ENCODE data around the gene KXD1. TPM values are rescaled to one million over a fixed set of nuclear protein-coding genes. Genes with fewer than 3 reads are reported as not detected.

KXD1 gene
- total and polyA plus RNA-seq, 4 experiments from 2014 or later = 88.8 to 95.6 (median 94.8) TPM

- peaks cover 22% of the 10 kb centered on the region for H3K4me1 ChIP-seq (ENCODE audit: insufficient read depth, low read length)
- ChIA-PET CTCF (ENCODE audit: partially characterized antibody) (interaction anchor here (1.0 to 1.1 kb wide), 2 partner anchors 23 to 27 kb away, joined by 3 to 4 read pairs; no protein-coding TSS in a partner anchor), POLR2A (ENCODE audit: partially characterized antibody) (interaction anchor here (0.8 to 1.4 kb wide), 3 partner anchors 17 to 220 kb away, joined by 3 to 6 read pairs (median 3); partner anchors contain the start of genes REX1BD and UPF1)
- Mint-ChIP-seq H3K27ac (peak overlapping the region in 3 of 7 donors; percentile 13 to 71 (median 65)), H3K4me3 (peak overlapping the region; percentile 78 to 89 (median 82)), H3K36me3 (no peaks in the 10 kb centered on the region), H3K4me1 (peaks cover 10 to 49% (median 18%) of the 10 kb centered on the region in 4 donors), H3K9me3 (peaks cover 0 to 1% (median 0%) of the 10 kb centered on the region in 8 donors), H3K27me3 (peaks cover 48 to 59% of the 10 kb centered on the region in 2 donors)
- peaks cover 58% of the 10 kb centered on the region for H3K27me3 ChIP-seq (ENCODE audit: insufficient read depth, low read length)
- H3K36me3 ChIP-seq (ENCODE audit: insufficient read depth, low read length) = no peaks in the 10 kb centered on the region
- no peak overlapping the region for H3K27ac ChIP-seq (ENCODE audit: low read depth, low read length)
- H3K4me3 ChIP-seq (ENCODE audit: low read length in 2 of 2) = peak overlapping the region; percentile 23 to 45
- no peak for DNase-seq
- no peaks in the 10 kb centered on the region for H3K9me3 ChIP-seq (ENCODE audit: control insufficient read depth in 1 of 2, low read length in 2 of 2)
- intact Hi-C loops (cut with micrococcal nuclease) = no loop called here
These were observed 54.5 kb downstream of the KXD1 start for GRCh38 chr19:18612051-18612771.

- Histone ChIP-seq H3K27ac (ENCODE audit: low read depth, low read length) (no peak within 1 kb of the TSS), H3K27me3 (ENCODE audit: insufficient read depth, low read length) (peaks cover 57% of the 10 kb centered on the region), H3K4me3 (ENCODE audit: low read length in 2 of 2) (peak within 1 kb of the TSS; percentile 23 to 45), H3K4me1 (ENCODE audit: insufficient read depth, low read length) (peaks cover 22% of the 10 kb centered on the region), H3K9me3 (ENCODE audit: control insufficient read depth in 1 of 2, low read length in 2 of 2) (no peaks in the 10 kb centered on the region), H3K36me3 (ENCODE audit: insufficient read depth, low read length) (no peaks in the 10 kb centered on the region)
- H3K27me3 Mint-ChIP-seq = peaks cover 50 to 62% of the 10 kb centered on the region in 2 donors
- H3K36me3 Mint-ChIP-seq = no peaks in the 10 kb centered on the region
- POLR2A ChIA-PET (ENCODE audit: partially characterized antibody) = interaction anchor here (0.5 to 1.4 kb wide), 6 partner anchors 8 to 219 kb away, joined by 3 to 6 read pairs (median 3); partner anchors contain the start of genes REX1BD, UBA52 and UPF1
- H3K4me1 Mint-ChIP-seq = peaks cover 10 to 44% (median 14%) of the 10 kb centered on the region in 4 donors
- CTCF ChIA-PET (ENCODE audit: partially characterized antibody) = interaction anchor here (1.0 to 1.1 kb wide), 2 partner anchors 23 to 26 kb away, joined by 3 to 4 read pairs; no protein-coding TSS in a partner anchor
- H3K4me3 Mint-ChIP-seq = peak within 1 kb of the TSS; percentile 78 to 89 (median 82)
- H3K27ac Mint-ChIP-seq = peak within 1 kb of the TSS in 4 of 7 donors; percentile 42 to 71 (median 62)
- H3K9me3 Mint-ChIP-seq = peaks cover 0 to 1% (median 0%) of the 10 kb centered on the region in 8 donors
- peak; percentile 55 to 72 (median 59) for DNase-seq
- intact Hi-C loops (cut with micrococcal nuclease) = no loop called here
These were observed 55.3 kb downstream of the KXD1 start, which contains the start of gene TMEM59L for GRCh38 chr19:18612772-18613588. TSS of gene TMEM59L (plus strand) at chr19:18612870. CDS start at chr19:18612959, 89 bp downstream.

GRCh38 chr19:18613589-18614234, 56.0 kb downstream of the KXD1 start:
- H3K27me3 ChIP-seq (ENCODE audit: insufficient read depth, low read length) = peaks cover 49% of the 10 kb centered on the region

GRCh38 chr19:18616023-18616422, 58.4 kb downstream of the KXD1 start:
- Mint-ChIP-seq H3K9me3 (peaks cover 0 to 1% (median 0%) of the 10 kb centered on the region in 8 donors), H3K27ac (no peak overlapping the region), H3K4me3 (no peak overlapping the region), H3K4me1 (peaks cover 8 to 27% (median 10%) of the 10 kb centered on the region in 4 donors), H3K27me3 (peaks cover 32 to 42% of the 10 kb centered on the region in 2 donors), H3K36me3 (no peaks in the 10 kb centered on the region)
- DNase-seq = no peak
- Histone ChIP-seq H3K4me3 (ENCODE audit: low read length in 2 of 2) (no peak overlapping the region), H3K9me3 (ENCODE audit: control insufficient read depth in 1 of 2, low read length in 2 of 2) (no peaks in the 10 kb centered on the region), H3K27me3 (ENCODE audit: insufficient read depth, low read length) (peaks cover 29% of the 10 kb centered on the region), H3K27ac (ENCODE audit: low read depth, low read length) (no peak overlapping the region), H3K36me3 (ENCODE audit: insufficient read depth, low read length) (no peaks in the 10 kb centered on the region), H3K4me1 (ENCODE audit: insufficient read depth, low read length) (peaks cover 20% of the 10 kb centered on the region)
- intact Hi-C loops (cut with micrococcal nuclease) = no loop called here
- ChIA-PET POLR2A (ENCODE audit: partially characterized antibody) (no interaction called here), CTCF (ENCODE audit: partially characterized antibody) (interaction anchor here (1.5 kb wide), 1 partner anchor 120 kb away, joined by 3 read pairs; no protein-coding TSS in a partner anchor)

More at GRCh38 chr19:18613589-18614234, 56.0 kb downstream of the KXD1 start:
- Mint-ChIP-seq H3K36me3 (no peaks in the 10 kb centered on the region), H3K27me3 (peaks cover 44 to 57% of the 10 kb centered on the region in 2 donors), H3K27ac (peak overlapping the region in 1 of 7 donors; percentile 58), H3K9me3 (peaks cover 0 to 1% (median 0%) of the 10 kb centered on the region in 8 donors), H3K4me1 (peaks cover 9 to 40% (median 11%) of the 10 kb centered on the region in 4 donors), H3K4me3 (peak overlapping the region in 6 of 8 donors; percentile 58 to 86 (median 75))
- ChIA-PET CTCF (ENCODE audit: partially characterized antibody) (no interaction called here), POLR2A (ENCODE audit: partially characterized antibody) (interaction anchor here (0.5 to 1.4 kb wide), 4 partner anchors 9 to 218 kb away, joined by 3 read pairs; partner anchors contain the start of genes UBA52 and UPF1)
- Histone ChIP-seq H3K4me3 (ENCODE audit: low read length in 2 of 2) (no peak overlapping the region), H3K4me1 (ENCODE audit: insufficient read depth, low read length) (peaks cover 22% of the 10 kb centered on the region), H3K9me3 (ENCODE audit: control insufficient read depth in 1 of 2, low read length in 2 of 2) (no peaks in the 10 kb centered on the region), H3K27ac (ENCODE audit: low read depth, low read length) (no peak overlapping the region), H3K36me3 (ENCODE audit: insufficient read depth, low read length) (no peaks in the 10 kb centered on the region)
- intact Hi-C loops (cut with micrococcal nuclease) = no loop called here
- DNase-seq = no peak

GRCh38 chr19:18617562-18617961, 59.9 kb downstream of the KXD1 start:
- Histone ChIP-seq H3K36me3 (ENCODE audit: insufficient read depth, low read length) (no peaks in the 10 kb centered on the region), H3K27me3 (ENCODE audit: insufficient read depth, low read length) (peaks cover 19% of the 10 kb centered on the region), H3K9me3 (ENCODE audit: control insufficient read depth in 1 of 2, low read length in 2 of 2) (no peaks in the 10 kb centered on the region), H3K27ac (ENCODE audit: low read depth, low read length) (no peak overlapping the region), H3K4me1 (ENCODE audit: insufficient read depth, low read length) (peaks cover 8% of the 10 kb centered on the region), H3K4me3 (ENCODE audit: low read length in 2 of 2) (no peak overlapping the region)
- peaks cover 0 to 1% (median 0%) of the 10 kb centered on the region in 8 donors for H3K9me3 Mint-ChIP-seq
- ChIA-PET CTCF (ENCODE audit: partially characterized antibody) (no interaction called here), POLR2A (ENCODE audit: partially characterized antibody) (no interaction called here)
- no peak overlapping the region for H3K4me3 Mint-ChIP-seq
- peaks cover 0 to 15% (median 1%) of the 10 kb centered on the region in 4 donors for H3K4me1 Mint-ChIP-seq
- no peak overlapping the region for H3K27ac Mint-ChIP-seq
- intact Hi-C loops (cut with micrococcal nuclease) = no loop called here
- peaks cover 24 to 32% of the 10 kb centered on the region in 2 donors for H3K27me3 Mint-ChIP-seq
- no peaks in the 10 kb centered on the region for H3K36me3 Mint-ChIP-seq
- DNase-seq = no peak

- CTCF ChIA-PET (ENCODE audit: partially characterized antibody) = interaction anchor here (0.9 to 1.6 kb wide), 2 partner anchors 29 to 229 kb away, joined by 3 to 5 read pairs; no protein-coding TSS in a partner anchor
These were observed 60.6 kb downstream of the KXD1 start for GRCh38 chr19:18618236-18618635.

More at GRCh38 chr19:18618236-18618635, 60.6 kb downstream of the KXD1 start:
- Mint-ChIP-seq H3K4me1 (peaks cover 0 to 13% (median 1%) of the 10 kb centered on the region in 4 donors), H3K9me3 (peaks cover 0 to 1% (median 0%) of the 10 kb centered on the region in 8 donors), H3K4me3 (no peak overlapping the region), H3K27ac (no peak overlapping the region), H3K27me3 (peaks cover 24 to 31% of the 10 kb centered on the region in 2 donors), H3K36me3 (no peaks in the 10 kb centered on the region)
- no peak for DNase-seq
- H3K9me3 ChIP-seq (ENCODE audit: control insufficient read depth in 1 of 2, low read length in 2 of 2) = no peaks in the 10 kb centered on the region
- no peak overlapping the region for H3K4me3 ChIP-seq (ENCODE audit: low read length in 2 of 2)
- H3K4me1 ChIP-seq (ENCODE audit: insufficient read depth, low read length) = peaks cover 4% of the 10 kb centered on the region
- H3K36me3 ChIP-seq (ENCODE audit: insufficient read depth, low read length) = no peaks in the 10 kb centered on the region
- POLR2A ChIA-PET (ENCODE audit: partially characterized antibody) = no interaction called here
- no peak overlapping the region for H3K27ac ChIP-seq (ENCODE audit: low read depth, low read length)
- H3K27me3 ChIP-seq (ENCODE audit: insufficient read depth, low read length) = peaks cover 16% of the 10 kb centered on the region
- intact Hi-C loops (cut with micrococcal nuclease) = no loop called here
